ENCODE measurements around the gene OSCAR. TPM values are rescaled to one million over a fixed set of nuclear protein-coding genes. Genes with fewer than 3 reads are reported as not detected.

Gene OSCAR
- total and polyA plus RNA-seq, 2 of the 13 experiments (the other 11 are each of a cell fraction or from before 2014, with no cell fraction given) = 1.9 TPM; not detected in 1

- no peak for TF ChIP-seq ZFP90 (CRISPR knock-in tag; IDR thresholded peaks at IDR 0.05; ENCODE audit: borderline replicate concordance)
- TF ChIP-seq STAT5B (CRISPR knock-in tag; IDR thresholded peaks at IDR 0.05) = no peak
- peak; percentile 41; the same call in 1 of the 2 replicates for TF ChIP-seq TFDP1 (CRISPR knock-in tag; IDR thresholded peaks at IDR 0.05; ENCODE audit: borderline replicate concordance)
- TF ChIP-seq SNRNP70 (IDR thresholded peaks at IDR 0.05; ENCODE audit: low read depth, low read length) = no peak
- TF ChIP-seq ZNF724P (CRISPR knock-in tag; IDR thresholded peaks at IDR 0.05; ENCODE audit: borderline replicate concordance) = peak; percentile 38; the same call in 1 of the 2 replicates
- TF ChIP-seq DRAP1 (CRISPR knock-in tag; IDR thresholded peaks at IDR 0.05) = peak; percentile 81
- TF ChIP-seq CBX5 (CRISPR knock-in tag; IDR thresholded peaks at IDR 0.05; ENCODE audit: borderline replicate concordance) = no peak
- no peak for TF ChIP-seq ZBTB49 (CRISPR knock-in tag; IDR thresholded peaks at IDR 0.05; ENCODE audit: borderline replicate concordance)
- TF ChIP-seq ZXDC (CRISPR knock-in tag; IDR thresholded peaks at IDR 0.05) = no peak
- no peak for TF ChIP-seq ZNF646 (CRISPR knock-in tag; IDR thresholded peaks at IDR 0.05)
- TF ChIP-seq ZNF737 (CRISPR knock-in tag; IDR thresholded peaks at IDR 0.05; ENCODE audit: borderline replicate concordance) = no peak
- TF ChIP-seq KDM5B (CRISPR knock-in tag; IDR thresholded peaks at IDR 0.05; ENCODE audit: borderline replicate concordance) = no peak
- TF ChIP-seq ZBTB38 (CRISPR knock-in tag; IDR thresholded peaks at IDR 0.05) = 0 out of 2 replicates have a peak, but pooled peaks have one; percentile 34
- no peak for TF ChIP-seq RFX3 (CRISPR knock-in tag; IDR thresholded peaks at IDR 0.05)
- no peak for TF ChIP-seq ZEB1 (IDR thresholded peaks at IDR 0.05; ENCODE audit: insufficient replicate concordance, low read depth)
Measured at GRCh38 chr19:54136864-54137698, 36.5 kb upstream of the OSCAR start (continued).
